Raji (cell line): ENCODE results near the gene HOXA4.

ENCODE experiments used
- POLR2A ChIP-seq: IDR thresholded peaks from 2 replicates; pipeline ENCODE4 v1.6.1; 2011; ENCODE audit warnings: low read depth, low read length, control low read depth; ENCODE audit not compliant: insufficient read depth

HOXA4 gene

GRCh38 chr7:27115221-27116026, 15.1 kb downstream of the HOXA4 start:
- no peak for TF ChIP-seq POLR2A

DNA sequence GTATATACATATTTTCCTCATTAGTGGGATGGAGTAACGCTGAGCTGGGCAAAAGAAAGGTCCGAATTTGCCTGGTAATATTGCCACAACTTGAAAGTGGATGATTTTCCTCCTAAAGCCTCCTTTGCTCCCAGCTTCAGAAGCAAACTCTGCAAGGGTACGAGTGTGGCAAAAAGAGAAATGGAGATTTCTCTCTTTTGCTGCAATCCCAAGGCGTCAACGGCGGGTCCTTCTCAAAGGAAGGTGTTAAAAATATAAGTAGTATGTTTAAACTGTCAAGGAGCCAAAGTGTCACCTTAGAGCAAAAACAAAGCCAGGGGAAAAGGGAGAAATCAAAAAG, 15.7 kb downstream of the HOXA4 start:
- no peak for TF ChIP-seq POLR2A

- TF ChIP-seq POLR2A = no peak
Observed at GRCh38 chr7:27113991-27114769, 16.4 kb downstream of the HOXA4 start.

GRCh38 chr7:27112955-27113949, 17.3 kb downstream of the HOXA4 start:
- no peak for TF ChIP-seq POLR2A

DNA sequence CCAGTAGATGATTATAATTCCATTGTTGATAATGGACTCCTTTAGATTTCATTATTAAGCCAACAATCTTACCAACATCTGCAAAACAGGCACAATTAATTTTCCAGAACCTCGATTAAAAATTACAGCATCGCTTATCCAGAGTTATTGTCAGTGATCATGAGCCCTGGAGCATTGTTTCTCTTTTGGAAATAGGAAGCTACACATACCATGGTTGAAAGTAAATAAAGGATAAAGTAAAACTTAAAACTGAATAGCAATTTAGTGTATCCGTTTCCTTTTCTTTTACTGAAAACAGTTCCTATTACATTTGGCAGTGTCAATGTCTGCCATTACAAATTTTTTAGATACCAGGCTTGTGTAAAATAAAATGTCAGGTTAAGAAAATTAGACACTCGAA, 18.2 kb downstream of the HOXA4 start:
- TF ChIP-seq POLR2A = no peak

- no peak for TF ChIP-seq POLR2A
Observed at GRCh38 chr7:27111751-27112277, 18.7 kb downstream of the HOXA4 start.

- no peak for TF ChIP-seq POLR2A
Observed at GRCh38 chr7:27111042-27111750, 19.4 kb downstream of the HOXA4 start.

- no peak for TF ChIP-seq POLR2A
Observed at GRCh38 chr7:27110186-27111031, 20.1 kb downstream of the HOXA4 start.

GRCh38 chr7:27109466-27110185, 20.9 kb downstream of the HOXA4 start:
- no peak for TF ChIP-seq POLR2A

- no peak for TF ChIP-seq POLR2A
Observed at GRCh38 chr7:27108390-27109127, 22.0 kb downstream of the HOXA4 start.

DNA sequence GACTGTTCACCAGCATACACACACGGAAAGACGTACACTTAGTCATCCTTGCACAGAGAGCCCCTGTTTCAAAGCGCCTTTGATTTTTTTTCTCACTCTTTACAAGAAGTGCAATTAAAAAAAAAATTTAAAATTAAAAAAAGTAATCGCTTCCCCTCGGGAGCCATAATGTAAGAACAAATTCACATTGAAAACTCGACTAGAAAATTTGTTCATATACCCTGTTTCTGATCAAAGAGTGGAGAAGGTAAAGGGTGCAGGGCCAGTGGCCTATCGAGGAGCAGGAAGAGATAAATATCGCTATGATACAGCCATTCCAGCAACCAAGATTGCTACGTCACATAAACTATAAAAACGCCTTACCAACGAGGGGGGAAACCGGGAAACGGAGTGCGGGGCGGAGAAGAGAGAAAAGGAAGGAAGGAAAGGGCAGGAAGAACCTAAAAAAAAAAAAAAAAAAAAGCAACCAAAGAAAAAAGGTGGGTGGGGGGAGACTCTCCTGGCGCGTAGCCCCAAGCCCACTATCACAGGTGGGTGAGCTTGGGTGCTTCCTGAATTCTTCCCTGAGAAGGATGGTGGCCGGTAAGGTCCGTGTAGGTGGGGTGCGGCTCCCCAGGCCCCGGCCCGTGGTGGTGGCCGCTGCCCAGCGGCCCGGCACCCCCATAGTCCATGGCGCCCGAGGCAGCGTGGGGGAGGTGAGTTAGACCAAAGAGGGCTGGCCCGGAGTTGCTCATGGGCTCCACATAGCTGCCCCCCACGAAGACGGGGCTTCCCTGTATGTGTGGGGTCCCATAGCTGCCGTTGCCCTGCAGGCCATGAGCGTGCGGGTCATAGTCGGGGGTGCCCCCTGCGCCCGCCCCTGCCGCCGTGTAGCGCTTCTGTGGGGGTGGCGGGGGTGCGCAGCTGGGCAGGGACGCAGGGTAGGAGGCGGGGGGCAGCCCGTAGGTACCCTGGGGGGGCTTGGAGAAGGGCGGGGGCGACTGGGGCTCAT, 22.9 kb downstream of the HOXA4 start:
- no peak for TF ChIP-seq POLR2A
